H1 (cell line): ENCODE results near the gene CAPN7. TPM values are rescaled to one million over a fixed set of nuclear protein-coding genes. Genes with fewer than 3 reads are reported as not detected.

Experiments
- CTCF ChIA-PET: fragments of 300-600 bp; sonication (Branson Sonifier 250); formaldehyde crosslinking; loops from one replicate; lab custom pipeline; 2021; ENCODE audit not compliant: partially characterized antibody; lab: Charles Lee
- POLR2A ChIA-PET: fragments of 300-600 bp; sonication (Branson Sonifier 250); formaldehyde crosslinking; loops from one replicate; lab custom pipeline; 2021; ENCODE audit warnings: inconsistent platforms; ENCODE audit not compliant: partially characterized antibody; lab: Charles Lee
- DNase-seq, 2 experiments: peaks; one replicate each; pipeline versions ENCODE4 v3.0.0 to v3.0.0-alpha.2; 2010 to 2022; ENCODE audit warnings: low spot score in 2 of 2, low read depth in 1 of 2, mixed read lengths in 1 of 2
- FAIRE-seq: peaks from 2 replicates; lab custom pipeline; 2011; peaks lifted over from hg19 to GRCh38; lab: Jason Lieb, UNC
- H2AFZ ChIP-seq: 2 replicates; pipeline ENCODE4 v1.8.1; 2012; ENCODE audit warnings: low read length, inconsistent platforms
- H2AK5ac ChIP-seq: 2 replicates; pipeline ENCODE4 v1.6.1; 2013; ENCODE audit warnings: low read depth, low read length
- H2BK120ac ChIP-seq: replicated peaks from 2 replicates; pipeline ENCODE3; 2013; ENCODE audit warnings: low read depth, low read length, inconsistent platforms
- H2BK12ac ChIP-seq: 2 replicates; pipeline ENCODE4 v1.6.1; 2013; ENCODE audit warnings: low read depth, low read length
- H2BK15ac ChIP-seq: 2 replicates; pipeline ENCODE4 v1.6.1; 2013; ENCODE audit warnings: low read length
- H2BK20ac ChIP-seq: 2 replicates; pipeline ENCODE4 v1.6.1; 2013; ENCODE audit warnings: low read length
- H2BK5ac ChIP-seq: 2 replicates; pipeline ENCODE4 v1.6.1; 2013; ENCODE audit warnings: low read depth, low read length
- H3K14ac ChIP-seq: 2 replicates; pipeline ENCODE4 v1.6.1; 2013; ENCODE audit warnings: inconsistent platforms; ENCODE audit not compliant: insufficient read length
- H3K18ac ChIP-seq: 2 replicates; pipeline ENCODE4 v1.6.1; 2013; ENCODE audit warnings: low read length; ENCODE audit errors: extremely low read depth
- H3K23ac ChIP-seq: 2 replicates; pipeline ENCODE4 v1.6.1; 2013; ENCODE audit warnings: inconsistent platforms; ENCODE audit not compliant: insufficient read length
- H3K23me2 ChIP-seq: 2 replicates; pipeline ENCODE4 v1.6.1; 2013; ENCODE audit warnings: low read depth, low read length
- H3K27ac ChIP-seq: 2 replicates; pipeline ENCODE4 v1.6.1; 2011; ENCODE audit warnings: low read depth, low read length, inconsistent platforms
- H3K27me3 ChIP-seq, 4 experiments: replicated peaks in 1 of 4; 1 replicate in 1 of 4; 2 replicates in 3 of 4; pipeline versions ENCODE4 v1.6.1 to v1.8.1; 2011 to 2013; ENCODE audit warnings: low read length in 3 of 4, mild to moderate bottlenecking in 3 of 4, inconsistent platforms in 2 of 4, mixed read lengths in 2 of 4, moderate library complexity in 1 of 4; ENCODE audit not compliant: control insufficient read depth in 3 of 4, insufficient read depth in 3 of 4; ENCODE audit errors: extremely low read depth in 1 of 4
- H3K36me3 ChIP-seq, 4 experiments: 2 replicates each; pipeline versions ENCODE4 v1.6.1 to v1.8.1; 2011 to 2013; ENCODE audit warnings: mild to moderate bottlenecking in 4 of 4, low read length in 3 of 4, moderate library complexity in 2 of 4, control low read depth in 1 of 4, inconsistent platforms in 1 of 4; ENCODE audit not compliant: insufficient read depth in 4 of 4, control insufficient read depth in 2 of 4
- H3K4ac ChIP-seq: replicated peaks from 2 replicates; pipeline ENCODE3; 2013; ENCODE audit warnings: low read length, low read depth, mixed read lengths, inconsistent platforms; ENCODE audit not compliant: insufficient read length
- H3K4me1 ChIP-seq, 4 experiments: replicated peaks in 1 of 4; 1 replicate in 1 of 4; 2 replicates in 3 of 4; pipeline versions ENCODE4 v1.6.1 to v1.8.1; 2011 to 2013; ENCODE audit warnings: low read length in 3 of 4, inconsistent platforms in 2 of 4, mixed read lengths in 1 of 4; ENCODE audit not compliant: insufficient read depth in 4 of 4, control insufficient read depth in 3 of 4
- H3K4me2 ChIP-seq, 2 experiments: 2 replicates each; pipeline versions ENCODE4 v1.6.1 to v1.8.1; 2011 to 2013; ENCODE audit warnings: low read depth in 2 of 2, low read length in 2 of 2, control low read depth in 1 of 2, inconsistent platforms in 1 of 2, mild to moderate bottlenecking in 1 of 2; ENCODE audit not compliant: insufficient read depth in 1 of 2
- H3K4me3 ChIP-seq, 4 experiments: fragments of 200-600, 300-600 bp in 1 of 4; sonication (generic), shearing (Covaris generic), sonication (Bioruptor Twin) in 1 of 4; 2 replicates each; pipeline versions ENCODE4 v1.5.1 to v1.8.1; 2011 to 2016; ENCODE audit warnings: low read length in 4 of 4, low read depth in 3 of 4, control low read depth in 2 of 4, inconsistent platforms in 2 of 4, mild to moderate bottlenecking in 2 of 4, mixed read lengths in 1 of 4, moderate library complexity in 1 of 4; ENCODE audit not compliant: insufficient read depth in 2 of 4; ENCODE audit errors: extremely low read depth in 1 of 4
- H3K56ac ChIP-seq: replicated peaks from 2 replicates; pipeline ENCODE3; 2013; ENCODE audit warnings: low read depth, mild to moderate bottlenecking, mixed read lengths, low read length, inconsistent platforms; ENCODE audit not compliant: insufficient read length
- H3K79me1 ChIP-seq: 2 replicates; pipeline ENCODE4 v1.6.1; 2013; ENCODE audit warnings: low read depth, low read length, control low read depth
- H3K79me2 ChIP-seq, 2 experiments: 2 replicates each; pipeline versions ENCODE4 v1.6.1 to v1.8.1; 2012 to 2013; ENCODE audit warnings: low read length in 2 of 2, mild to moderate bottlenecking in 2 of 2, inconsistent platforms in 1 of 2; ENCODE audit not compliant: insufficient read depth in 2 of 2, control insufficient read depth in 1 of 2
- H3K9ac ChIP-seq, 4 experiments: replicated peaks in 1 of 4; 1 replicate in 1 of 4; 2 replicates in 3 of 4; pipeline versions ENCODE4 v1.6.1 to v1.8.1; 2011 to 2013; ENCODE audit warnings: low read depth in 3 of 4, low read length in 3 of 4, control low read depth in 2 of 4, mild to moderate bottlenecking in 2 of 4, moderate library complexity in 2 of 4, inconsistent platforms in 1 of 4; ENCODE audit errors: extremely low read depth in 1 of 4
- H3K9me3 ChIP-seq, 2 experiments: 2 replicates each; pipeline versions ENCODE4 v1.6.1 to v1.8.1; 2012 to 2013; ENCODE audit warnings: mild to moderate bottlenecking in 2 of 2, moderate library complexity in 2 of 2, control low read depth in 1 of 2, inconsistent platforms in 1 of 2, low read depth in 1 of 2, low read length in 1 of 2, mixed read lengths in 1 of 2; ENCODE audit not compliant: insufficient read depth in 2 of 2
- H4K20me1 ChIP-seq, 2 experiments: replicated peaks in 1 of 2; 2 replicates each; pipeline versions ENCODE3 to v1.8.1; 2011 to 2013; ENCODE audit warnings: inconsistent platforms in 2 of 2, low read length in 2 of 2, mild to moderate bottlenecking in 1 of 2; ENCODE audit not compliant: insufficient read depth in 2 of 2, control insufficient read depth in 1 of 2
- H4K5ac ChIP-seq: 2 replicates; pipeline ENCODE4 v1.6.1; 2013; ENCODE audit warnings: low read length, low read depth, mixed read lengths, inconsistent platforms; ENCODE audit not compliant: insufficient read length
- H4K8ac ChIP-seq: 2 replicates; pipeline ENCODE4 v1.8.0; 2013; ENCODE audit warnings: mild to moderate bottlenecking, moderate library complexity, low read length, inconsistent platforms; ENCODE audit not compliant: insufficient read depth; ENCODE audit errors: extremely low read depth
- H4K91ac ChIP-seq: replicated peaks from 2 replicates; pipeline ENCODE3; 2013; ENCODE audit warnings: low read length, mixed read lengths, inconsistent platforms; ENCODE audit not compliant: insufficient read length
- EZH2 ChIP-seq: fragments of 200-600 bp; sonication (generic); IDR thresholded peaks from 2 replicates; pipeline ENCODE4 v1.7.1; 2012; ENCODE audit warnings: low read depth, mild to moderate bottlenecking, moderate library complexity, low read length, inconsistent platforms; ENCODE audit not compliant: severe bottlenecking
- RAD21 ChIP-seq, 2 experiments: IDR thresholded peaks in 1 of 2; conservative IDR thresholded peaks in 1 of 2; 2 replicates each; pipeline ENCODE4 v1.6.1; 2011; ENCODE audit warnings: low read depth in 2 of 2, low read length in 2 of 2, improper control_type of control experiment in 1 of 2, inconsistent platforms in 1 of 2, mild to moderate bottlenecking in 1 of 2, moderate library complexity in 1 of 2
- RBBP5 ChIP-seq: IDR thresholded peaks from 2 replicates; pipeline ENCODE4 v1.7.1; 2012; ENCODE audit warnings: low read depth, mild to moderate bottlenecking, inconsistent platforms, low read length, moderate library complexity, borderline replicate concordance
- WGBS, 2 experiments: shearing (Covaris generic) in 1 of 2; methylation state at CpG; one replicate each; pipeline versions ENCODE4 v1.1.6 to v1.1.7; 2013 to 2015; ENCODE audit warnings: low lambda C conversion rate in 2 of 2, mixed read lengths in 2 of 2, inconsistent platforms in 1 of 2, low coverage in 1 of 2, missing lambda C conversion rate in 1 of 2; ENCODE audit not compliant: insufficient replicate concordance in 2 of 2, insufficient coverage in 1 of 2, insufficient read length in 1 of 2; ENCODE audit errors: extremely low coverage in 1 of 2, missing lambda C conversion rate in 1 of 2; 5-methylcytosine and 5-hydroxymethylcytosine counted together
- polyA plus RNA-seq, 7 experiments: library from polyadenylated mRNA; depleted of rRNA in 3 of 7; stranded (reverse) in 5 of 7; unstranded in 2 of 7; fragments of >200 nt in 5 of 7; fragments of 200-250 nt in 2 of 7; gene quantifications; 1 replicate in 5 of 7; 2 replicates in 1 of 7; 4 replicates in 1 of 7; pipeline versions ENCODE4 v1.2.1 to v1.2.3, GENCODE V29; 2011 to 2013; ENCODE audit warnings: missing spikeins in 2 of 7, mixed read lengths in 2 of 7
- total RNA-seq: library from RNA; stranded (reverse); fragmentation: NEBNext Ultra II Directional; extraction: Animal tissue kit (Norgen Biotek cat#: 25700); gene quantifications from 2 replicates; pipeline ENCODE4 v1.2.1, GENCODE V29; 2021
- TF ChIP-seq, protein P1 (sequence below), 3 experiments: IDR thresholded peaks; 1 replicate in 2 of 3; 2 replicates in 1 of 3; pipeline versions ENCODE4 v1.5.1 to v1.6.1; 2011; ENCODE audit warnings: low read length in 3 of 3, mild to moderate bottlenecking in 3 of 3, inconsistent platforms in 2 of 3, low read depth in 1 of 3, moderate library complexity in 1 of 3; ENCODE audit not compliant: insufficient read depth in 1 of 3; ENCODE audit errors: control extremely low read depth in 1 of 3

CAPN7 gene
- total and polyA plus RNA-seq, 2 of the 8 experiments (the other 6 are each of a cell fraction or from before 2014, with no cell fraction given), result 5.3 to 13.2 TPM

DNA sequence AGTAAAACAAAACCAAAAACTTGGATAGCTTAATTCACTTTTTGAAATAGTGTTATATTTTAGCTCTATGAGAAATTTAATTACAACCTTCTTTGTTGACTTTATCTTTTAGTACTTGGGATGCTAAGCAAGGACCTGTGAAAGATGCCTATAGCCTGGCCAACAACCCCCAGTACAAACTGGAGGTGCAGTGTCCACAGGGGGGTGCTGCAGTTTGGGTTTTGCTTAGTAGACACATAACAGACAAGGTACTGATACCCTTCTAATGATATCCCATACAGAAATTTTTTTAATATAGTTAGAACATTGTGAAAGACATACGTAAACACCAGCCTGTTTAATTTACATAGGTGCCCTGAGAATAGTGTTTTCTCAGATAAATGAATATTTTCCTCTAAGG is 35.3 kb downstream of the CAPN7 start:
- H2AFZ ChIP-seq, result no peak overlapping the region
- no peak overlapping the region for H3K14ac ChIP-seq
- H4K91ac ChIP-seq, result no peak overlapping the region
- peaks cover 0 to 3% of the 10 kb centered on the region in 2 experiments for H4K20me1 ChIP-seq
- no peak overlapping the region for H3K23ac ChIP-seq
- no peak overlapping the region for H3K18ac ChIP-seq
- H3K27me3 ChIP-seq, result no peaks in the 10 kb centered on the region
- no peak overlapping the region for H4K8ac ChIP-seq
- no peak overlapping the region for H3K4me3 ChIP-seq
- ChIA-PET POLR2A (no interaction called here), CTCF (interaction anchor here (0.7 to 2.3 kb wide), 8 partner anchors 14 to 176 kb away, joined by 3 to 12 read pairs (median 6); partner anchors contain the start of gene SH3BP5)
- H3K9ac ChIP-seq, result no peak overlapping the region
- peaks cover 0 to 26% (median 8%) of the 10 kb centered on the region in 4 experiments; a peak in 6 of 8 replicates for H3K36me3 ChIP-seq
- no peak overlapping the region for H2BK15ac ChIP-seq
- 80% methylated on average over 1 of the region's 1 CpG; no CpG with 5 or more reads in 1 of the 2 experiments for WGBS, 2 experiments
- H2BK120ac ChIP-seq, result no peak overlapping the region
- H3K9me3 ChIP-seq, result no peaks in the 10 kb centered on the region
- H3K79me2 ChIP-seq, result no peaks in the 10 kb centered on the region
- no peaks in the 10 kb centered on the region for H3K23me2 ChIP-seq
- H3K4me2 ChIP-seq, result no peak overlapping the region
- no peaks in the 10 kb centered on the region for H3K79me1 ChIP-seq
- H4K5ac ChIP-seq, result no peak overlapping the region
- no peaks in the 10 kb centered on the region for H3K4me1 ChIP-seq
- no peak overlapping the region for H3K27ac ChIP-seq
- H2BK20ac ChIP-seq, result no peak overlapping the region
- DNase-seq (no peak), FAIRE-seq (no peak)
- H3K4ac ChIP-seq, result no peak overlapping the region
- no peak overlapping the region for H2BK12ac ChIP-seq
- H2BK5ac ChIP-seq, result no peak overlapping the region
- H3K56ac ChIP-seq, result no peak overlapping the region
- no peak overlapping the region for H2AK5ac ChIP-seq
- TF ChIP-seq EZH2 (no peak), RAD21 (IDR thresholded peaks at IDR 0.05 in 1 of 2, conservative IDR thresholded peaks at IDR 0.05 in 1 of 2; ENCODE audit: low read depth in 2 of 2, low read length in 2 of 2) (peak; percentile 54 to 68), RBBP5 (no peak)
- TF ChIP-seq, protein P1, sequence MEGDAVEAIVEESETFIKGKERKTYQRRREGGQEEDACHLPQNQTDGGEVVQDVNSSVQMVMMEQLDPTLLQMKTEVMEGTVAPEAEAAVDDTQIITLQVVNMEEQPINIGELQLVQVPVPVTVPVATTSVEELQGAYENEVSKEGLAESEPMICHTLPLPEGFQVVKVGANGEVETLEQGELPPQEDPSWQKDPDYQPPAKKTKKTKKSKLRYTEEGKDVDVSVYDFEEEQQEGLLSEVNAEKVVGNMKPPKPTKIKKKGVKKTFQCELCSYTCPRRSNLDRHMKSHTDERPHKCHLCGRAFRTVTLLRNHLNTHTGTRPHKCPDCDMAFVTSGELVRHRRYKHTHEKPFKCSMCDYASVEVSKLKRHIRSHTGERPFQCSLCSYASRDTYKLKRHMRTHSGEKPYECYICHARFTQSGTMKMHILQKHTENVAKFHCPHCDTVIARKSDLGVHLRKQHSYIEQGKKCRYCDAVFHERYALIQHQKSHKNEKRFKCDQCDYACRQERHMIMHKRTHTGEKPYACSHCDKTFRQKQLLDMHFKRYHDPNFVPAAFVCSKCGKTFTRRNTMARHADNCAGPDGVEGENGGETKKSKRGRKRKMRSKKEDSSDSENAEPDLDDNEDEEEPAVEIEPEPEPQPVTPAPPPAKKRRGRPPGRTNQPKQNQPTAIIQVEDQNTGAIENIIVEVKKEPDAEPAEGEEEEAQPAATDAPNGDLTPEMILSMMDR (IDR thresholded peaks at IDR 0.05; ENCODE audit: control extremely low read depth in 1 of 3, insufficient read depth in 1 of 3, low read depth in 1 of 3, low read length in 3 of 3), result peak; percentile 39 to 49 (median 45)
